HTR-8/SVneo (cell line): ENCODE data around the gene PDIA5.

Source experiments
- DNase-seq: peaks from one replicate; pipeline ENCODE4 v3.0.0; 2011; ENCODE audit warnings: low spot score, mixed read lengths; ENCODE audit not compliant: insufficient read length
- FAIRE-seq: peaks from 2 replicates; lab custom pipeline; 2011; peaks lifted over from hg19 to GRCh38; lab: Jason Lieb, UNC

Gene PDIA5

GRCh38 chr3:123038751-123039150 is 28.1 kb upstream of the PDIA5 start:
- FAIRE-seq = no peak

GRCh38 chr3:123039178-123039577 is 27.6 kb upstream of the PDIA5 start:
- FAIRE-seq (no peak), DNase-seq (no peak)

More at GRCh38 chr3:123038751-123039150, 28.1 kb upstream of the PDIA5 start:
- DNase-seq = no peak

- FAIRE-seq = no peak
- no peak for DNase-seq
Measured at GRCh38 chr3:123042413-123042812, 24.4 kb upstream of the PDIA5 start.

- DNase-seq (no peak), FAIRE-seq (no peak)
Measured at GRCh38 chr3:123044981-123045763, 21.7 kb upstream of the PDIA5 start.

- DNase-seq (no peak), FAIRE-seq (no peak)
Measured at GRCh38 chr3:123046262-123047061, 20.4 kb upstream of the PDIA5 start.

GRCh38 chr3:123047062-123047319 is 19.8 kb upstream of the PDIA5 start:
- no peak for FAIRE-seq

GRCh38 chr3:123048480-123049237 is 18.2 kb upstream of the PDIA5 start:
- DNase-seq (no peak), FAIRE-seq (no peak)

More at GRCh38 chr3:123047062-123047319, 19.8 kb upstream of the PDIA5 start:
- DNase-seq = no peak

- DNase-seq (no peak), FAIRE-seq (no peak)
Measured at GRCh38 chr3:123050666-123051065, 16.2 kb upstream of the PDIA5 start.

- FAIRE-seq (no peak), DNase-seq (no peak)
Measured at GRCh38 chr3:123053107-123053506, 13.7 kb upstream of the PDIA5 start.

GRCh38 chr3:123054109-123054778 is 12.6 kb upstream of the PDIA5 start:
- FAIRE-seq (no peak), DNase-seq (no peak)

- FAIRE-seq (no peak), DNase-seq (no peak)
Measured at GRCh38 chr3:123054931-123055330, 11.9 kb upstream of the PDIA5 start.

GRCh38 chr3:123055352-123055751 is 11.5 kb upstream of the PDIA5 start:
- DNase-seq (no peak), FAIRE-seq (no peak)

- no peak for DNase-seq
- FAIRE-seq = no peak
Measured at GRCh38 chr3:123058505-123058904, 8.3 kb upstream of the PDIA5 start.

- FAIRE-seq = no peak
Measured at GRCh38 chr3:123060054-123060453, 6.8 kb upstream of the PDIA5 start.

GRCh38 chr3:123061856-123062255 is 5.0 kb upstream of the PDIA5 start:
- DNase-seq (no peak), FAIRE-seq (no peak)

More at GRCh38 chr3:123060054-123060453, 6.8 kb upstream of the PDIA5 start:
- no peak for DNase-seq

- FAIRE-seq (no peak), DNase-seq (no peak)
Measured at GRCh38 chr3:123063034-123063433, 3.8 kb upstream of the PDIA5 start.

- DNase-seq = no peak
- no peak for FAIRE-seq
Measured at GRCh38 chr3:123064506-123064905, 2.3 kb upstream of the PDIA5 start.

- FAIRE-seq = no peak
Measured at GRCh38 chr3:123064914-123065313, 1.9 kb upstream of the PDIA5 start.

GRCh38 chr3:123066599-123066895 is 278 bp upstream of the PDIA5 start:
- FAIRE-seq (no peak), DNase-seq (no peak)

More at GRCh38 chr3:123064914-123065313, 1.9 kb upstream of the PDIA5 start:
- DNase-seq = no peak
